HG03175 (cell line): ENCODE results near the gene NDUFAF3.

Experiments
- ATAC-seq: cut with Tn5 transposase; IDR thresholded peaks from one replicate; pipeline ENCODE4 v1.9.1; 2021; ENCODE audit warnings: mild to moderate bottlenecking, moderate library complexity; ENCODE audit not compliant: unreplicated experiment

NDUFAF3 gene, protein sequence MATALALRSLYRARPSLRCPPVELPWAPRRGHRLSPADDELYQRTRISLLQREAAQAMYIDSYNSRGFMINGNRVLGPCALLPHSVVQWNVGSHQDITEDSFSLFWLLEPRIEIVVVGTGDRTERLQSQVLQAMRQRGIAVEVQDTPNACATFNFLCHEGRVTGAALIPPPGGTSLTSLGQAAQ

DNA sequence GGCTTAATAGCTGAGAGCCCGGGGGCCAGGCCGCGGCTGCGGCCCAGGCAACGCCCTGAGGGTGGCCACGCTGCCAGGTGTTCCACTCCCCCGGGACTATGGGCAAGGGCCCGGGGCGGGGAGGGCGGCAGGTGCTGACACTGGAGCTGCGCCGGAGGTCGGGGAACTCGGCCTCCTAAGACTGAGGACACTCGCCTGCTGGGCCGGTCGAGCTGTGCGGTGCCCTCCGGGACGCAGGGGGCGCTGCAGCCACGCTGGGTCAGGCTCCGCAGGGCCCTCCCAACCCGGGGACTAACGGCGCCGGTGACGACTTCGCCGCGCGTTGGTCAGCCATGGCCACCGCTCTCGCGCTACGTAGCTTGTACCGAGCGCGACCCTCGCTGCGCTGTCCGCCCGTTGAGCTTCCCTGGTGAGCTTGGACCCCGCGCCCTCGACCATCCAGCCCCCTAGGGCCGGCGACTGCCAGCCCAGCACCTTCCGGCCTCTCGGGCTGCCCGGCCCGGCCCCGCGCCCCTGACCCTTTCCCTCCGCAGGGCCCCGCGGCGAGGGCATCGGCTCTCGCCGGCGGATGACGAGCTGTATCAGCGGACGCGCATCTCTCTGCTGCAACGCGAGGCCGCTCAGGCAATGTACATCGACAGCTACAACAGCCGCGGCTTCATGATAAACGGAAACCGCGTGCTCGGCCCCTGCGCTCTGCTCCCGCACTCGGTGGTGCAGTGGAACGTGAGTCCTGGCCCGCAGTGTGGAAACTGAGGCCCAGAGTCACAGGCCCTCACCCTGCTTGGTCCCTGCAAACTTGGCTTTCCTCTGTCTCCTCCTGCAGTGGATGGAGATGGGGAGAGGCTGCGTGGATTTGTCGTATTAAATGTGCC, at the start of gene NDUFAF3:
TSS of gene NDUFAF3 (plus strand) at position 309 of the 875 bp plus-strand sequence. CDS start at position 333, 24 bp downstream.
- ATAC-seq, result peak; percentile 59

DNA sequence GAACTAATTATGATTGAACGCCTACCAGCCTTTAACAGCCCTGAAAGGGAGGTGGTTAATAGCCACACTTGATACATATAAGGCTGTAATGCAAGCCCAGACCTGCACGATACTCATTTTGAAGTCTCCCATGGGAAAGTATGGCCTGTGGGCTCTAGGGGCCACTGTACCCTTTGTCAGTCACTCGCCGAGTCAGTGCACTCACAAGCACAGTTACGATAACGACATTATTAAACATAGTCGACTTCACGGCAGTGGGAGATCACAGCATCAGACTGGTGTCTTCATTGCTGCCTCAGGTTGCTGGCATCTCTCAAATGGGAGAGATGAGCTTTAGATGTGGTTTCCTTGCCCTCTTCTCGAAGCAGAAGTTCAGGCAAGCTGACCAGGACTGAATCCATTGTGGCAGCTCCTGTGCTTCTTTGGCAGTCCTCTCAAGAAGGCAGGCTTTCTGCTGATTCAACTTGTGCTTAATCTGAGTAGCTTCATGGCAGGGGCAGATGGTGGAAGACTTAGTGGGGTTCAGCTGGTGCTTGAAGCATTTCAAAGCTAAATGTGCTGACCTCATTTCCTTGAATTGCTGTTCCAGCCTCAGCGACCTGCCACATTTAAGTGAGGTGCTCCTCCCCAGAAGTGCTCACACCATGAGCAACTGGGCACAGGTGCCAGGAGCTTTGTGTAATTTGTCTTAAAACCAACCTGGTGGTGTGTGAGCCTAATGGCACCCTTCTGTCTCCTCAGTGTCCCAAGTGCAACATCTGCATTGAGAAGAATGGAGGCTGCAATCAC, 47.7 kb upstream of the NDUFAF3 start:
- no peak for ATAC-seq

DNA sequence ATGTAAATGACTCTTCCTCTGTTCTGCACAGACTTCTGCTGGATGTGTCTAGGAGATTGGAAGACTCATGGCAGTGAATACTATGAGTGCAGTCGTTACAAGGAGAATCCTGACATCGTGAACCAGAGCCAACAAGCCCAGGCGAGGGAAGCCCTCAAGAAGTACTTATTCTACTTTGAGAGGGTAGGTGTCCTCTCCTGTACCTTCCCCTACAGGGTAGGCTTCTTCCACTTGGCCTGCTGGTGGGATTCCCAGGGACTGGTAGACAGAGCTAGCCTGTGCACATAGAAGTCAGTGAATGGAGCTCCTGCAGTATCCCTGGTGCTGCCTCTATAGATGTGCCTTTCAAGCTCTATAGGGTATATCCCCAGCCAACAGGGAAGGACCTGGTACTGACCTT, 42.5 kb upstream of the NDUFAF3 start:
- ATAC-seq, result no peak

DNA sequence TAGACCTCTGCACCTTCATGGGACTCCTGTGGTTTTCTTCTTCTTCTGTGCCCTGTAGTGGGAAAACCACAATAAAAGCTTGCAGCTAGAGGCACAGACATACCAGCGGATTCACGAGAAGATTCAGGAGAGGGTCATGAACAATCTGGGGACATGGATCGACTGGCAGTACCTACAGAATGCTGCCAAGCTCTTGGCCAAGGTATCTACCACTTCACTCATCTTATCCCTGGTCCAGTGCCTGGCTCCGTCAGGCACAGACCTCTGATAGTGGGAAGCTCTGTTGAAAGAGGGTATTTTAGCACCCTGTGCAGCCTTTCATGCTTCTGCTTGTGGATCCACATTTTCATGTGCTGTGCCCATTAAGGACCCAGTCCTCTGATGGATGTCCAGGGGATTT, 41.6 kb upstream of the NDUFAF3 start:
- no peak for ATAC-seq

DNA sequence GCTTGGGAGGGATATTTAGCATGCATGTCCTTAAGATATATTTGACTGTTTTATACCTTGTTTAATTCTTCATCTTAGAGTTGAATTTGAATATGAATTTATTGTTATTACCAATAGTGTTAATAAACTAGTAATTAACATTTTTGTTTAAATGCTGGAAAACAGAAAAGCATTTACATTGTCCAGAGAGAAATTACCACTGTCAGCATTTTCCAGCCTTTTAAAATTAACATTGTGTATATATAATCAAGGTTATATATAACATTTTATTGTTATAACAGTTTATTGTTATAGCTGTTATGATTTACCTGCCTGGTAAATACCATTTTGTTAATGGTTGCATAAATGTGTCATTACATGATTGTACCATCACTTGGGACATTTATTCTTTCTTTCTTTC, 39.9 kb upstream of the NDUFAF3 start:
- no peak for ATAC-seq

DNA sequence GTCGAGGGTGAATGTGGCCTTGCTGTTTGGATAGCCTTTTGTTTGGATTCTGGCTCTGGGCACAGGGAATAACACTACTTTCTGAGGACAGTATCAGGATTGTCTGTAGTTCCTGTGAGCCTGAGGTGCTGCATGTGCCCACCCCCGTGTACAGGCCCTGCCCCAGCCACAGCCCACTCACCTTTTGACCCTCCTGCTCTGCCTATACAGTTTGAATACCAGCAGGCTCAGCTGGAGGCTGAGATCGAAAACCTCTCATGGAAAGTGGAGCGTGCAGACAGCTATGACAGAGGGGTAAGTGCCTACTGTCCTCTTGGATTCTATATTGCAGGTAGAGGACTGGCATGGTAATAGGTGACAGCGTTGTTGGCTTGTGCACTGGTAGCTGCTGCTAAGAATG, 39.2 kb upstream of the NDUFAF3 start:
- ATAC-seq, result no peak

DNA sequence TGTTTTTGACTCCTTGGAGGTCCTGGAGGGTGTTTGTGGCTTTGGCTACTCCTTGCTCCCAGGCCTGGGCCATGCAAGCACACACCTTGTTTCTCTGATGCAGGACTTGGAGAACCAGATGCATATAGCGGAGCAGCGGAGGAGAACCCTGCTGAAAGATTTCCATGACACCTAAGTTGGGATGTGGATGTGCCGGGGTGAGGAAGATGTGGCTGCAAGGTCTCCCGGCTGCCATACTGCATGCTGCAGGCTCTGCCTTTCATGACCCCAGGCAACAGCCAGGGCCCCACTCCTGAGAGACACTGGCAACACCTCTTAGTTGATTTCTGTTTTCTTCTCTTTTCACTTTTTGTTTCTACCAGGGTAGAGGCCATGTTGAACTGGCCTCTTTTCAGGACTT, 38.8 kb upstream of the NDUFAF3 start:
- ATAC-seq, result no peak

DNA sequence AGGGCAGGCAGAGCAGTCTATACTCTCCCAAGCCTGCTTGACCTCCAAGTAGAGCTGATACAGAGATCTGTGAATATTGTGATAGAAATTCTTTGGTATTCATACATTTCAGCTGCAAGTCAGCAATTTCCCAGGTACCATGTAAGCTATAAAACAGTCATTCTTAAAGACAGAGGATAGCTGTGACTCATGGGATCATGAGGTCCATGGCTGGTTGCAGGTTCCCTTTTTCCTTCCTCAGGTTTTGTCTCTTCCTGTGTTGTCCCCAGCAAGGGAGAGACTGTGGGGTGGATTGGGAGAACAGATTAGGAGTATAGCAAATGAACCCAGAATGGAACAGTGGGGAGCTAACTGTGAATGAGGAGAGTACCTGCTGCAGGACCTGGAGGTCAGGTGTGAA, 37.3 kb upstream of the NDUFAF3 start:
- no peak for ATAC-seq

DNA sequence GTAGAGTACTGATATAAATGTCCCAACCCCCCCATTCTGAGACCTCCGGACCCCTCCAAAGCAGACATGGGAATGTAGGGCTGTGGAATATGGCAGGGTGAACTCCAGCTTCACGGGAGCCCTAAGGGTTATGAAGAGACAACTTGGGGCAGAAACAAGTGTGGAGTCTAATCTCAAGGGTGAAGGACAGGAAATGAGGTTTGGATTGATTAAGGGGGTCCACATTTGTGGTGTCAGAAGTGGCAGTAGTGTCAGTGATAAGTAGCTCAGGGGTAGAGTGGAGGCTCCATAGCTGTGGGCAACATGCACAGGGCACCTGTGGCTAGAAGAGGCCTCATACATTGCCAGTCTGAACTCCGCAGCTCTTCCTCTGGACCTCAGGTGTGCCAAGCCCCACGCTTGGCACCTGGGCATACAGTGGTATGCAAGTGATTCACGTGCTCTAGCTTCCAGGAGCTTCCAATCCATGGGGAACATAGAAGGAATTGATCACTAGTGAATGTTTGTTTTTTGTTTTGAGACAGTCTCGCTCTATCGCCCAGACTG, 36.0 kb upstream of the NDUFAF3 start:
- no peak for ATAC-seq

DNA sequence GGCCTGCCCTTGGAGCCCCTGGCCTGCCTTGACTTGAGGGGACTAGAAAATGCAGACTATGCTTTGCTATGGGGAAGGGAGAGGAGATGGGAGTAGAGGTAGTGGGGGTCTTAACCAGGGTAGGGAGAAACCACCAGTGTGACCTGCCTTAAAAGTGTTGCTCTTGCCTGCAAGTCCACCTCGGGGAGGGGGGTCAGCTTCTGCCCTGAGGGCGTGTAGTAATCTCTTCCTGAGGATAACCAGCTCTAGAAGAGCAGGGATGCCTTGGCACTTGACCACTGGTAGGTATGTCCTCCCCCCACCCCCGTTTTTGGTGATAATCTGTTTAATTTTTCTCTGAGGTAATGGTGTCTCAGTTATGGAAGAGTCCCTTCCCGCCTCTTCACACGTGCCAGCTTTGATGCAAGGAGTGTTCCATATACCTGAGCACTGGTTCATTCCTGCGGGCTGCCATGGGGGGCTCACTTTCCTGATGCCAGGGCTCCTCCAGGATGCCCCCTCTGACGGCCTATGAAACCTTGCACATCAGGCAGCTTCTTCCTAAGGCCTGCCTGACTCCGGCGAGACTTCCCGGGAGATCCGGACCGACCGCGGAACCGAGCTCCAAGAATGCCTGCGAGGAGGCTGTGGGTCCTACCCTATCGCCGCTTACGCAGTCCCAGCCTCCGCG, 32.7 kb upstream of the NDUFAF3 start:
- ATAC-seq, result no peak

DNA sequence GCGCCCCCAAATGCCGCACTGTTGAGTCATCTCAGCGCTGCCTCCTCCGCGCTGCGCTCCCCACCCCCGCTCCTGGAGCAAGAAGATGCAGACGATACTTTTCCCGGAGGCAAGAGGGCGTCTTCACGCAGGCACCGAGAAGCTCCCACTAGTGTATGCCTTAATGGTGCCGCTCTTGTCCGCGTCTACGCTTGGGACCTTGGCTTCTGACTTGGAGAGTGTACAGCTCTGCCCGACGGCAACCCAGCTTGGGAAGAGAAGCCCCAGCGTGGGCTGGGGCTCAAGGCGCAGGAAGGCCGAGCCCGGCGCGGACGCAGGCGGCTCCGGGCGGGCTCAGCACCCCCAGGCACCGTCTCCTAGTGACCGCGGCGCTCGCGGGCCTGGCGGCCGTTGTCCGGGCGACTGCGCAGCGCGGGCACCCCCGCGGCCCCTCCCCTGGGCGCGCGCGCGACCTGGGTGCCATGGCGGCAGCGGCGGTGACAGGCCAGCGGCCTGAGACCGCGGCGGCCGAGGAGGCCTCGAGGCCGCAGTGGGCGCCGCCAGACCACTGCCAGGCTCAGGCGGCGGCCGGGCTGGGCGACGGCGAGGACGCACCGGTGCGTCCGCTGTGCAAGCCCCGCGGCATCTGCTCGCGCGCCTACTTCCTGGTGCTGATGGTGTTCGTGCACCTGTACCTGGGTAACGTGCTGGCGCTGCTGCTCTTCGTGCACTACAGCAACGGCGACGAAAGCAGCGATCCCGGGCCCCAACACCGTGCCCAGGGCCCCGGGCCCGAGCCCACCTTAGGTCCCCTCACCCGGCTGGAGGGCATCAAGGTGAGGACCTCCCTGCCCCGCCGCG, 31.9 kb upstream of the NDUFAF3 start, which contains the start of gene P4HTM:
TSS of gene P4HTM (plus strand) at position 446 of the 840 bp plus-strand sequence. CDS start at position 462, 16 bp downstream.
- peak; percentile 60 for ATAC-seq

DNA sequence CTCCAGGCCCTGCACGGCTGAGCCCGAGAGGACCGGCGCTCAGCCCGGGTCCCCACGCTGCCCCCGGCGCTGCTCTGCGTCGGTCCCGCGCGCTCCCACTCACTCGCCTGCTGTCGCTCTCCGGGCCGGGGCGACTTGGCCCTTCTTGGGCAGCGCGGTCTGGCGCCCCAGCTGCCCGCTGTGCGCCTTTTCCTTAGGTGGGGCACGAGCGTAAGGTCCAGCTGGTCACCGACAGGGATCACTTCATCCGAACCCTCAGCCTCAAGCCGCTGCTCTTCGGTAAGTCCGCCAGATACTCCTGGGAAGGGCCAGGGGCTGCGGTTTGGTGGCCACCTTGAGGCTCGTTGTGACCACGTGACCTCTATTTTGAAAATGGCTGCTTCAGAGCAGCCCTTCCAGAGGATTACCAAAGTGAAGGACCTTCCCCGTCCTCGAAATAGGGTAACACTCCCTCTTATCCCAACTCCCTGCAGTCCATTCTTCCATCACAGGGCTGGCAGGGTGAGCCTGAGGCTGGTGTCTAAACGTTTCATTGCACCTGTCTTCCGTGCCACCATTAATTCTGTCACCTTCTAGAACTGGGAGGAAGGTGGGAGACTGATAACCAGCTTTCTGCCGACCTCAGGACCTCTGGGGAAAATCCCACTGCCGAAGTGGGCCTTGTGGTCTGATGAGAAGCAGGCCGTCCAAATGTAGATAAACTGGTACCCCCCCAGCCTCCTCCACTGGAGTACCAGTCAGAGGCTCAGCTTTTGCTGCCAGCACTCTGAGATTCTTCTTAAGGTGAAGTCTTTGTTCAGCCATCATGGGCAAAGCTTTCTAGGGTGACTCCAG, 31.1 kb upstream of the NDUFAF3 start:
- no peak for ATAC-seq

DNA sequence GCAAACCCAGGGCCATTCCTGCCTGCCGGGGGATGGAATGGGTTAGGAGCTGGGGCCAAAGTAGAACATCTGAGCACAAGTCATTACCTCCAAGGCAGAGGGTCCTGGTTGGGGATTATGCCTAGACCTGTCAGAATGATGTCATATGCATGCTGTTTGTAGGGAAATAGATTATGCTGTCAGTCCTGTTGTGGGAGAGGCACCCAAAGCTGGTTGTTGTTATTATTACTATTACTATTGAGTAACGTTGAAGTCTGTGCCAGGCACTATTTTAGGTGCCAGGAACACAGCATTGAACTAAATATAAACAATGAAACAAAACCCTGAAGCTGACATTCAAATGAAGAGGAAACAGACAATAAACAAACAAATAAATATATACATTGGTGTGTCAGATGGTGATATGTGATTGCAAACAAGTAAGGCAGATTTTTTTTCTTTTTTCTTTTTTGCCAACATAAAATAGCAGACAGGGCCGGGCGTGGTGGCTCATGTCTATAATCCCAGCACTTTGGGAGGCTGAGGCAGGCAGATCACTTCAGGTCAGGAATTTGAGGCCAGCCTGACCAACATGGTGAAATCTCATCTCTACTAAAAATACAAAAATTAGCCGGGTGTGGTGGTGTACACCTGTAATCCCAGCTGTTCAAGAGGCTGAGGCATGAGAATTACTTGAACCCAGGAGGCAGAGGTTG, 29.9 kb upstream of the NDUFAF3 start:
- no peak for ATAC-seq

DNA sequence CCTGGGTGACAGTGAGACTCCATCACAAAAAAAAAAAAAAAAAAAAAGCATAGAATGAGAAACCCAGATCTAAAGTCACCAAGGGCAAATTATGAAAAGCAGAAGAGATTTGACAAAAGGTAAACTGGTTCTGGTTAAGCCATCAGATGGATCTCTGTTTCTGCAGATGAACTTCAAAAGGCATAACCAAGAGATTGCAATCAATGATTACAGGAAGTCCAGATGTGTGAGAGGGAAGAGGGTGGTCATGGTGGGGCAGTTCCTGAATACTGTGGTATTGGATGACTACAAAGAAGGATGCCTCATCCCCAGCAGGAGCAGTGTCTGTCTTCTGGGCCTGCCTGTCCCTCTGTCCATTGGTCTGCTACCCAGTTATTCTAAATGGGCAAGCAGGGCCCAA, 28.1 kb upstream of the NDUFAF3 start:
- ATAC-seq, result no peak

DNA sequence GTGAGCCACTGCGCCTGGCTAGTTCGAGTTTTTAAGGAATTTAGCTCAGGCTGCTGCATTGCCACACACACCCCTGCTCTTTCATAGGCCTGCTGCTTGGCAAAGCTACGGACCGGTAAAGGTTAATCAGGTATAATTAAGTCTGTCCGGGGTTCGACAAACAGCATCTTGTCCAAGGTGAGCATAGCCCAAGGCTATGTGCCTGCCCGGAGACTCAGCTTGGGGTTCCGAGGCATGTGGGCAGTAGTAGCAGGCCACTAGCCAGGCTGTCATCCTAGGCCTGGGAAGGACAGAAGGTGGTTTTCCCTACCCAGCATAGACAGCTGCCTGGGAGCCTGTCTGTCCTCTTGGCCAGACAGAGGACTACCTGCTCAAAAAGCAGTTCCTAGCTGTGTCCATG, 25.3 kb upstream of the NDUFAF3 start:
- no peak for ATAC-seq

DNA sequence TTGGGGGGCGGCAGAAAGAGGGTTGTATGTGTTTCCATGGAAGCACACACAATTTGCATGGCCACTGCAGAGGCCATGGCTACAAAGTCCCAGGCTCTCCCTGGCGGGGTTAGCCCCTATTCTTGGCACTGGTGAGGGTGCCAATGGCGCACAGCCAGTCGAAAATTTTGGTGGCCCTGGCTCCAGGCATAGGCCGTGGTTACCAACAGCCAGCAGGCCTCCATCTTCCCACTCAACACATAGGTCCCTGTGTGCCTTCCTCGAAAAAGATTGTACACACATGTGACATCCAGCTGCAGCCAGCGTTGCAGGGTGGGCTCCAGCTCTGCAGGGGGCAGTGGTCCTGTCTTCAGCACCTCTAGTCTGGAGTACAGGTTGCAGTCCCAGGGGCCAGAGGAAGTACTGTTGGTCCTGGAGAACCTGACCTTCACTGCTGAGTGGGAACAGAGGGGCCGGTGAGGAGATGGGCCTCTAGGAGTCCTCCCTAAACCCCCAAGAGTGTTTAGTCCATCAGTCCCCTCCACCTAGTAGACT, 24.8 kb upstream of the NDUFAF3 start:
- no peak for ATAC-seq

DNA sequence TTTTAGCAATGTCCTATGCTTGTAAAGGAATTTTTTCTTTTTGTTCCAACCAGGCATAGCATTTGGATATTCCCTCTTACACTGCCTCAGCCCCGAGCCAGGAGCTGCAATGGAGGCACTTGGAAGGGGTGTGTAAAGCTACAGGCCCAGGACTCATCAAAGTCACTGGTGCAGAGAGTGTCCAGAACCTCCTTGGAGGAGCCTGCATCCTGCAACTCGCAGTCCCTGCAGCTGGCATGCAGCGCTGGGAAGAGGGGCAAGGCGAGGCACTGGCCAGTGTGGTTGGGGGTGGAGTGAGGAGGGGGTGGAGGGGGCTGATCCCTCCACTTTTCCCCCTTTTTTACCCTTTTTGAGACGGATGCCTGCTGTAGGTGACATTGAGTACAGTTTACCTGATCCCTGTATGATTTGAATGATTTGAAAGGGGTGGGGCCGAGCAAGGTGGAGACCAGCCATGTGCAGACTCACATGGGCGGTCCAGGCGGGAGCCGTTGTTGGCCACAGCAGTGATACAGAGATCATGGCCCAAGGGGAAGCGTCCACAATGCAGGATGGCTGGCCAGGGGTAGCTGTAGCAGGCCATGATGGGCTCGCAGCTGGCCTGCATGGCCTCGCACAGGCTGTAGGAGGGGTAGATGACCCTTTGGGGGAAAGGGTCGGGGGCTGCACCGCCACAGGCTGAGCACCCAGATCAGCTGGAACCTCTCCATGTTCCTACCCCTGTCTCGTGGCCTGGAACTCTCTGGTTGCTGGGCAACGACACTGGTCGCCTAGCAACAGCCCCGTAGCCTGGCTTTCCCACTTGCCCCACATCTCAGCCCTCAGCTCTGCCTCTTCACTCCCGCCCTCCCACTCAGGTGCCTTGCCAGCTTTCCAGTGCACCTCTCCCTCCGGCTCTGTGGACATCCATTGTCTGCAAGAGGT, 23.9 kb upstream of the NDUFAF3 start:
- ATAC-seq, result no peak
